H1 (cell line): ENCODE measurements around the gene CDH7. TPM values are rescaled to one million over a fixed set of nuclear protein-coding genes. Genes with fewer than 3 reads are reported as not detected.

Experiments
- CTCF ChIA-PET: fragments of 300-600 bp; sonication (Branson Sonifier 250); formaldehyde crosslinking; loops from one replicate; lab custom pipeline; 2021; ENCODE audit not compliant: partially characterized antibody; lab: Charles Lee
- POLR2A ChIA-PET: fragments of 300-600 bp; sonication (Branson Sonifier 250); formaldehyde crosslinking; loops from one replicate; lab custom pipeline; 2021; ENCODE audit warnings: inconsistent platforms; ENCODE audit not compliant: partially characterized antibody; lab: Charles Lee
- DNase-seq, 2 experiments: peaks; one replicate each; pipeline versions ENCODE4 v3.0.0 to v3.0.0-alpha.2; 2010 to 2022; ENCODE audit warnings: low spot score in 2 of 2, low read depth in 1 of 2, mixed read lengths in 1 of 2
- FAIRE-seq: peaks from 2 replicates; lab custom pipeline; 2011; peaks lifted over from hg19 to GRCh38; lab: Jason Lieb, UNC
- H2AFZ ChIP-seq: 2 replicates; pipeline ENCODE4 v1.8.1; 2012; ENCODE audit warnings: low read length, inconsistent platforms
- H2AK5ac ChIP-seq: 2 replicates; pipeline ENCODE4 v1.6.1; 2013; ENCODE audit warnings: low read depth, low read length
- H2BK120ac ChIP-seq: replicated peaks from 2 replicates; pipeline ENCODE3; 2013; ENCODE audit warnings: low read depth, low read length, inconsistent platforms
- H2BK12ac ChIP-seq: 2 replicates; pipeline ENCODE4 v1.6.1; 2013; ENCODE audit warnings: low read depth, low read length
- H2BK15ac ChIP-seq: 2 replicates; pipeline ENCODE4 v1.6.1; 2013; ENCODE audit warnings: low read length
- H2BK20ac ChIP-seq: 2 replicates; pipeline ENCODE4 v1.6.1; 2013; ENCODE audit warnings: low read length
- H2BK5ac ChIP-seq: 2 replicates; pipeline ENCODE4 v1.6.1; 2013; ENCODE audit warnings: low read depth, low read length
- H3K14ac ChIP-seq: 2 replicates; pipeline ENCODE4 v1.6.1; 2013; ENCODE audit warnings: inconsistent platforms; ENCODE audit not compliant: insufficient read length
- H3K18ac ChIP-seq: 2 replicates; pipeline ENCODE4 v1.6.1; 2013; ENCODE audit warnings: low read length; ENCODE audit errors: extremely low read depth
- H3K23ac ChIP-seq: 2 replicates; pipeline ENCODE4 v1.6.1; 2013; ENCODE audit warnings: inconsistent platforms; ENCODE audit not compliant: insufficient read length
- H3K23me2 ChIP-seq: 2 replicates; pipeline ENCODE4 v1.6.1; 2013; ENCODE audit warnings: low read depth, low read length
- H3K27ac ChIP-seq: 2 replicates; pipeline ENCODE4 v1.6.1; 2011; ENCODE audit warnings: low read depth, low read length, inconsistent platforms
- H3K27me3 ChIP-seq, 4 experiments: replicated peaks in 1 of 4; 1 replicate in 1 of 4; 2 replicates in 3 of 4; pipeline versions ENCODE4 v1.6.1 to v1.8.1; 2011 to 2013; ENCODE audit warnings: low read length in 3 of 4, mild to moderate bottlenecking in 3 of 4, inconsistent platforms in 2 of 4, mixed read lengths in 2 of 4, moderate library complexity in 1 of 4; ENCODE audit not compliant: control insufficient read depth in 3 of 4, insufficient read depth in 3 of 4; ENCODE audit errors: extremely low read depth in 1 of 4
- H3K36me3 ChIP-seq, 4 experiments: 2 replicates each; pipeline versions ENCODE4 v1.6.1 to v1.8.1; 2011 to 2013; ENCODE audit warnings: mild to moderate bottlenecking in 4 of 4, low read length in 3 of 4, moderate library complexity in 2 of 4, control low read depth in 1 of 4, inconsistent platforms in 1 of 4; ENCODE audit not compliant: insufficient read depth in 4 of 4, control insufficient read depth in 2 of 4
- H3K4ac ChIP-seq: replicated peaks from 2 replicates; pipeline ENCODE3; 2013; ENCODE audit warnings: low read length, low read depth, mixed read lengths, inconsistent platforms; ENCODE audit not compliant: insufficient read length
- H3K4me1 ChIP-seq, 4 experiments: replicated peaks in 1 of 4; 1 replicate in 1 of 4; 2 replicates in 3 of 4; pipeline versions ENCODE4 v1.6.1 to v1.8.1; 2011 to 2013; ENCODE audit warnings: low read length in 3 of 4, inconsistent platforms in 2 of 4, mixed read lengths in 1 of 4; ENCODE audit not compliant: insufficient read depth in 4 of 4, control insufficient read depth in 3 of 4
- H3K4me2 ChIP-seq, 2 experiments: 2 replicates each; pipeline versions ENCODE4 v1.6.1 to v1.8.1; 2011 to 2013; ENCODE audit warnings: low read depth in 2 of 2, low read length in 2 of 2, control low read depth in 1 of 2, inconsistent platforms in 1 of 2, mild to moderate bottlenecking in 1 of 2; ENCODE audit not compliant: insufficient read depth in 1 of 2
- H3K4me3 ChIP-seq, 4 experiments: fragments of 200-600, 300-600 bp in 1 of 4; sonication (generic), shearing (Covaris generic), sonication (Bioruptor Twin) in 1 of 4; 2 replicates each; pipeline versions ENCODE4 v1.5.1 to v1.8.1; 2011 to 2016; ENCODE audit warnings: low read length in 4 of 4, low read depth in 3 of 4, control low read depth in 2 of 4, inconsistent platforms in 2 of 4, mild to moderate bottlenecking in 2 of 4, mixed read lengths in 1 of 4, moderate library complexity in 1 of 4; ENCODE audit not compliant: insufficient read depth in 2 of 4; ENCODE audit errors: extremely low read depth in 1 of 4
- H3K56ac ChIP-seq: replicated peaks from 2 replicates; pipeline ENCODE3; 2013; ENCODE audit warnings: low read depth, mild to moderate bottlenecking, mixed read lengths, low read length, inconsistent platforms; ENCODE audit not compliant: insufficient read length
- H3K79me1 ChIP-seq: 2 replicates; pipeline ENCODE4 v1.6.1; 2013; ENCODE audit warnings: low read depth, low read length, control low read depth
- H3K79me2 ChIP-seq, 2 experiments: 2 replicates each; pipeline versions ENCODE4 v1.6.1 to v1.8.1; 2012 to 2013; ENCODE audit warnings: low read length in 2 of 2, mild to moderate bottlenecking in 2 of 2, inconsistent platforms in 1 of 2; ENCODE audit not compliant: insufficient read depth in 2 of 2, control insufficient read depth in 1 of 2
- H3K9ac ChIP-seq, 4 experiments: replicated peaks in 1 of 4; 1 replicate in 1 of 4; 2 replicates in 3 of 4; pipeline versions ENCODE4 v1.6.1 to v1.8.1; 2011 to 2013; ENCODE audit warnings: low read depth in 3 of 4, low read length in 3 of 4, control low read depth in 2 of 4, mild to moderate bottlenecking in 2 of 4, moderate library complexity in 2 of 4, inconsistent platforms in 1 of 4; ENCODE audit errors: extremely low read depth in 1 of 4
- H3K9me3 ChIP-seq, 2 experiments: 2 replicates each; pipeline versions ENCODE4 v1.6.1 to v1.8.1; 2012 to 2013; ENCODE audit warnings: mild to moderate bottlenecking in 2 of 2, moderate library complexity in 2 of 2, control low read depth in 1 of 2, inconsistent platforms in 1 of 2, low read depth in 1 of 2, low read length in 1 of 2, mixed read lengths in 1 of 2; ENCODE audit not compliant: insufficient read depth in 2 of 2
- H4K20me1 ChIP-seq, 2 experiments: replicated peaks in 1 of 2; 2 replicates each; pipeline versions ENCODE3 to v1.8.1; 2011 to 2013; ENCODE audit warnings: inconsistent platforms in 2 of 2, low read length in 2 of 2, mild to moderate bottlenecking in 1 of 2; ENCODE audit not compliant: insufficient read depth in 2 of 2, control insufficient read depth in 1 of 2
- H4K5ac ChIP-seq: 2 replicates; pipeline ENCODE4 v1.6.1; 2013; ENCODE audit warnings: low read length, low read depth, mixed read lengths, inconsistent platforms; ENCODE audit not compliant: insufficient read length
- H4K8ac ChIP-seq: 2 replicates; pipeline ENCODE4 v1.8.0; 2013; ENCODE audit warnings: mild to moderate bottlenecking, moderate library complexity, low read length, inconsistent platforms; ENCODE audit not compliant: insufficient read depth; ENCODE audit errors: extremely low read depth
- H4K91ac ChIP-seq: replicated peaks from 2 replicates; pipeline ENCODE3; 2013; ENCODE audit warnings: low read length, mixed read lengths, inconsistent platforms; ENCODE audit not compliant: insufficient read length
- BCL11A ChIP-seq, 2 experiments: IDR thresholded peaks; one replicate each; pipeline ENCODE4 v1.6.1; 2011; ENCODE audit warnings: low read depth in 2 of 2, low read length in 2 of 2, mild to moderate bottlenecking in 2 of 2
- CREB1 ChIP-seq: IDR thresholded peaks from 2 replicates; pipeline ENCODE4 v1.6.1; 2012; ENCODE audit warnings: inconsistent platforms
- RAD21 ChIP-seq, 2 experiments: IDR thresholded peaks in 1 of 2; conservative IDR thresholded peaks in 1 of 2; 2 replicates each; pipeline ENCODE4 v1.6.1; 2011; ENCODE audit warnings: low read depth in 2 of 2, low read length in 2 of 2, improper control_type of control experiment in 1 of 2, inconsistent platforms in 1 of 2, mild to moderate bottlenecking in 1 of 2, moderate library complexity in 1 of 2
- RXRA ChIP-seq: IDR thresholded peaks from 2 replicates; pipeline ENCODE4 v1.6.1; 2011; ENCODE audit warnings: low read depth, mild to moderate bottlenecking, low read length, moderate library complexity; ENCODE audit not compliant: insufficient read depth
- SIRT6 ChIP-seq: IDR thresholded peaks from one replicate; pipeline ENCODE4 v1.7.1; 2012; ENCODE audit warnings: low read length, inconsistent platforms
- SP4 ChIP-seq: IDR thresholded peaks from 2 replicates; pipeline ENCODE4 v1.6.1; 2012; ENCODE audit warnings: low read length, inconsistent platforms
- TCF12 ChIP-seq: IDR thresholded peaks from 2 replicates; pipeline ENCODE4 v1.6.1; 2011; ENCODE audit warnings: low read depth, mild to moderate bottlenecking, low read length
- polyA plus RNA-seq, 7 experiments: library from polyadenylated mRNA; depleted of rRNA in 3 of 7; stranded (reverse) in 5 of 7; unstranded in 2 of 7; fragments of >200 nt in 5 of 7; fragments of 200-250 nt in 2 of 7; gene quantifications; 1 replicate in 5 of 7; 2 replicates in 1 of 7; 4 replicates in 1 of 7; pipeline versions ENCODE4 v1.2.1 to v1.2.3, GENCODE V29; 2011 to 2013; ENCODE audit warnings: missing spikeins in 2 of 7, mixed read lengths in 2 of 7
- total RNA-seq: library from RNA; stranded (reverse); fragmentation: NEBNext Ultra II Directional; extraction: Animal tissue kit (Norgen Biotek cat#: 25700); gene quantifications from 2 replicates; pipeline ENCODE4 v1.2.1, GENCODE V29; 2021
- TF ChIP-seq, protein P1 (sequence below), 3 experiments: IDR thresholded peaks; 1 replicate in 2 of 3; 2 replicates in 1 of 3; pipeline versions ENCODE4 v1.5.1 to v1.6.1; 2011; ENCODE audit warnings: low read length in 3 of 3, mild to moderate bottlenecking in 3 of 3, inconsistent platforms in 2 of 3, low read depth in 1 of 3, moderate library complexity in 1 of 3; ENCODE audit not compliant: insufficient read depth in 1 of 3; ENCODE audit errors: control extremely low read depth in 1 of 3
- TF ChIP-seq, protein P2 (sequence below): IDR thresholded peaks from 2 replicates; pipeline ENCODE4 v1.6.1; 2012; ENCODE audit warnings: inconsistent platforms

The CDH7 gene
- total and polyA plus RNA-seq, 2 of the 8 experiments (the other 6 are each of a cell fraction or from before 2014, with no cell fraction given) = 1.00 to 1.5 TPM

DNA sequence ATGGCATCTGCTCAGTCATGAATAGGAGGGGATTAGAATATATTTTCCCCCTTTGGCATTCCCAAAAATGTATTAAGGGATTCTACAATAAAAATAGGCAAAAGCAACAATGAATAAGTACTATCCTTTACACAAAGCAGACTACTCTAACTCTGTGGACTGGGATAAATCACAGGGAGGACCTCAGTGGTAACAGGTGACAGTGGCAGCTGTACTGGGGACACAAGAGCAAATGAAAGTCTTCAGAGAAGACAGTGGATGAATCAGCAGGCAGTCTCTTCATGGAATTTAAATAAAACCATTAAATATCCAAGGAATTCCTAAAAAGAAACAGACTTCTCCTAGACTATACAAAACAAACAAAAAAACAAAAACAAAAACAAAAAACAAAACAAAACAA, 4.8 kb downstream of the CDH7 start:
- TF ChIP-seq, protein P1, sequence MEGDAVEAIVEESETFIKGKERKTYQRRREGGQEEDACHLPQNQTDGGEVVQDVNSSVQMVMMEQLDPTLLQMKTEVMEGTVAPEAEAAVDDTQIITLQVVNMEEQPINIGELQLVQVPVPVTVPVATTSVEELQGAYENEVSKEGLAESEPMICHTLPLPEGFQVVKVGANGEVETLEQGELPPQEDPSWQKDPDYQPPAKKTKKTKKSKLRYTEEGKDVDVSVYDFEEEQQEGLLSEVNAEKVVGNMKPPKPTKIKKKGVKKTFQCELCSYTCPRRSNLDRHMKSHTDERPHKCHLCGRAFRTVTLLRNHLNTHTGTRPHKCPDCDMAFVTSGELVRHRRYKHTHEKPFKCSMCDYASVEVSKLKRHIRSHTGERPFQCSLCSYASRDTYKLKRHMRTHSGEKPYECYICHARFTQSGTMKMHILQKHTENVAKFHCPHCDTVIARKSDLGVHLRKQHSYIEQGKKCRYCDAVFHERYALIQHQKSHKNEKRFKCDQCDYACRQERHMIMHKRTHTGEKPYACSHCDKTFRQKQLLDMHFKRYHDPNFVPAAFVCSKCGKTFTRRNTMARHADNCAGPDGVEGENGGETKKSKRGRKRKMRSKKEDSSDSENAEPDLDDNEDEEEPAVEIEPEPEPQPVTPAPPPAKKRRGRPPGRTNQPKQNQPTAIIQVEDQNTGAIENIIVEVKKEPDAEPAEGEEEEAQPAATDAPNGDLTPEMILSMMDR (IDR thresholded peaks at IDR 0.05; ENCODE audit: control extremely low read depth in 1 of 3, insufficient read depth in 1 of 3, low read depth in 1 of 3, low read length in 3 of 3) = no peak
- TF ChIP-seq RAD21 (IDR thresholded peaks at IDR 0.05 in 1 of 2, conservative IDR thresholded peaks at IDR 0.05 in 1 of 2; ENCODE audit: low read depth in 2 of 2, low read length in 2 of 2) (no peak), TCF12 (no peak), SIRT6 (no peak), BCL11A (IDR thresholded peaks at IDR 0.05; ENCODE audit: low read depth in 2 of 2, low read length in 2 of 2) (no peak), CREB1 (no peak), RXRA (no peak), SP4 (no peak)
- TF ChIP-seq, protein P2, sequence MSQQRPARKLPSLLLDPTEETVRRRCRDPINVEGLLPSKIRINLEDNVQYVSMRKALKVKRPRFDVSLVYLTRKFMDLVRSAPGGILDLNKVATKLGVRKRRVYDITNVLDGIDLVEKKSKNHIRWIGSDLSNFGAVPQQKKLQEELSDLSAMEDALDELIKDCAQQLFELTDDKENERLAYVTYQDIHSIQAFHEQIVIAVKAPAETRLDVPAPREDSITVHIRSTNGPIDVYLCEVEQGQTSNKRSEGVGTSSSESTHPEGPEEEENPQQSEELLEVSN = no peak

More for the DNA sequence above, 4.8 kb downstream of the CDH7 start:
- Histone ChIP-seq H3K36me3 (no peaks in the 10 kb centered on the region), H3K14ac (no peak overlapping the region), H2AK5ac (no peak overlapping the region), H3K56ac (no peak overlapping the region), H2AFZ (no peak overlapping the region), H3K4ac (no peak overlapping the region), H4K20me1 (no peaks in the 10 kb centered on the region), H3K27me3 (peaks cover 9 to 22% (median 14%) of the 10 kb centered on the region in 4 experiments), H3K23me2 (peaks cover 8% of the 10 kb centered on the region; the same call in 1 of the 2 replicates), H2BK15ac (no peak overlapping the region), H3K23ac (no peak overlapping the region), H3K4me1 (peaks cover 0 to 4% (median 2%) of the 10 kb centered on the region in 4 experiments; a peak in 4 of 7 replicates), H2BK5ac (no peak overlapping the region), H3K79me1 (no peaks in the 10 kb centered on the region), H3K4me3 (no peak overlapping the region), H4K91ac (no peak overlapping the region), H4K5ac (no peak overlapping the region), H3K27ac (no peak overlapping the region), H2BK20ac (no peak overlapping the region), H2BK12ac (no peak overlapping the region), H4K8ac (no peak overlapping the region), H3K18ac (no peak overlapping the region), H3K9ac (no peak overlapping the region), H3K9me3 (no peaks in the 10 kb centered on the region), H2BK120ac (no peak overlapping the region), H3K4me2 (no peak overlapping the region), H3K79me2 (no peaks in the 10 kb centered on the region)
- POLR2A ChIA-PET = no interaction called here
- FAIRE-seq (no peak), DNase-seq (no peak)
- CTCF ChIA-PET = interaction anchor here (1.4 kb wide), 1 partner anchor 1291 kb away, joined by 3 read pairs; no protein-coding TSS in a partner anchor
